Peyer's patch (tissue), 4 donors: ENCODE results near the gene DOK4.

Experiments
- CTCF ChIP-seq, 6 experiments: fragments of 450-650 bp in 4 of 6; fragments of 200-600 bp in 2 of 6; sonication (generic) in 1 of 6; IDR thresholded peaks; one replicate each; pipeline ENCODE4 v1.5.1; 2017 to 2019; ENCODE audit warnings: antibody characterized with exemption in 6 of 6, mild to moderate bottlenecking in 3 of 6, moderate library complexity in 1 of 6
- POLR2A ChIP-seq, 2 donors: fragments of 450-650 bp; IDR thresholded peaks; one replicate each; pipeline ENCODE4 v1.5.1; 2017; ENCODE audit warnings: antibody characterized with exemption in 2 of 2, mild to moderate bottlenecking in 2 of 2, moderate library complexity in 2 of 2

GRCh38 chr16:57493767-57494166 lies 7.5 kb upstream of the DOK4 start:
- TF ChIP-seq CTCF (IDR thresholded peaks at IDR 0.05) (no peak), POLR2A (IDR thresholded peaks at IDR 0.05) (no peak)
